NT2/D1 (cell line): ENCODE results near the gene BID.

Experiments used
- DNase-seq: peaks from one replicate; pipeline ENCODE4 v3.0.0-alpha.2; 2011; ENCODE audit warnings: low read depth, low spot score
- H3K27me3 ChIP-seq: 2 replicates; pipeline ENCODE4 v1.6.0; 2011; ENCODE audit warnings: mild to moderate bottlenecking; ENCODE audit not compliant: insufficient read length, insufficient read depth
- H3K36me3 ChIP-seq: 2 replicates; pipeline ENCODE4 v1.6.1; 2011; ENCODE audit warnings: mild to moderate bottlenecking, low read length, mixed read lengths; ENCODE audit not compliant: insufficient read depth, insufficient read length
- H3K4me1 ChIP-seq: 2 replicates; pipeline ENCODE4 v1.5.1; 2011; ENCODE audit not compliant: insufficient read depth, insufficient read length
- H3K4me3 ChIP-seq: 2 replicates; pipeline ENCODE4 v1.5.1; 2011; ENCODE audit warnings: low read depth; ENCODE audit not compliant: insufficient read length
- H3K9ac ChIP-seq: 2 replicates; pipeline ENCODE4 v1.6.0; 2011; ENCODE audit warnings: low read depth; ENCODE audit not compliant: insufficient read length
- H3K9me3 ChIP-seq: 2 replicates; pipeline ENCODE4 v1.5.1; 2011; ENCODE audit warnings: mild to moderate bottlenecking, low read length; ENCODE audit not compliant: insufficient read depth
- SUZ12 ChIP-seq: IDR thresholded peaks from 2 replicates; pipeline ENCODE4 v1.6.1; 2011; ENCODE audit not compliant: insufficient read length, insufficient read depth; ENCODE audit errors: extremely low read depth
- YY1 ChIP-seq: IDR thresholded peaks from 2 replicates; pipeline ENCODE4 v1.6.1; 2011; ENCODE audit not compliant: insufficient read length, insufficient read depth
- ZNF274 ChIP-seq: IDR thresholded peaks from 2 replicates; pipeline ENCODE4 v1.6.1; 2011; ENCODE audit warnings: mild to moderate bottlenecking, low read depth, low read length

The BID gene

GRCh38 chr22:17726006-17726927 is 48.0 kb downstream of the BID start:
- Histone ChIP-seq H3K9me3 (no peaks in the 10 kb centered on the region), H3K27me3 (no peaks in the 10 kb centered on the region), H3K4me1 (no peaks in the 10 kb centered on the region), H3K36me3 (peaks cover 45% of the 10 kb centered on the region), H3K4me3 (no peak overlapping the region), H3K9ac (no peak overlapping the region)
- no peak for TF ChIP-seq SUZ12
- no peak for TF ChIP-seq ZNF274
- no peak for TF ChIP-seq YY1
- no peak for DNase-seq

DNA sequence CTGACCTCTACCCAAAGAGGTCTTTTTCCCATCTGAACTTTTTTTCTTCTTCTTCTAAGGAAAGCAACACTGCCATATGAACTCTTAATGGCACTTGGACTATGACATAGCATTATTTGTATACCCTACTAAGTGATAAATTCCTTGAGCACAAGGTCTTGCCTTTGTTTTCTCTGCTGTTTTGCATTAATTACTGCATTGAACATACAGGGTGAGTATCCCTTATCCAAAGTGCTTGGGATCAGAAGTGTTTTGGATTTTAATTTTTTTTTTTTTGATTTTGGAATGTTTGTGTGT is 48.8 kb downstream of the BID start:
- Histone ChIP-seq H3K9ac (no peak overlapping the region), H3K27me3 (no peaks in the 10 kb centered on the region), H3K4me3 (no peak overlapping the region), H3K36me3 (peaks cover 40% of the 10 kb centered on the region), H3K4me1 (no peaks in the 10 kb centered on the region), H3K9me3 (no peaks in the 10 kb centered on the region)
- DNase-seq, result no peak
- TF ChIP-seq YY1 (no peak), SUZ12 (no peak), ZNF274 (no peak)

GRCh38 chr22:17724678-17725499 is 49.4 kb downstream of the BID start:
- TF ChIP-seq SUZ12 (no peak), YY1 (no peak), ZNF274 (no peak)
- Histone ChIP-seq H3K9me3 (no peaks in the 10 kb centered on the region), H3K4me3 (no peak overlapping the region), H3K9ac (no peak overlapping the region), H3K36me3 (peaks cover 35% of the 10 kb centered on the region), H3K27me3 (no peaks in the 10 kb centered on the region), H3K4me1 (no peaks in the 10 kb centered on the region)
- no peak for DNase-seq

DNA sequence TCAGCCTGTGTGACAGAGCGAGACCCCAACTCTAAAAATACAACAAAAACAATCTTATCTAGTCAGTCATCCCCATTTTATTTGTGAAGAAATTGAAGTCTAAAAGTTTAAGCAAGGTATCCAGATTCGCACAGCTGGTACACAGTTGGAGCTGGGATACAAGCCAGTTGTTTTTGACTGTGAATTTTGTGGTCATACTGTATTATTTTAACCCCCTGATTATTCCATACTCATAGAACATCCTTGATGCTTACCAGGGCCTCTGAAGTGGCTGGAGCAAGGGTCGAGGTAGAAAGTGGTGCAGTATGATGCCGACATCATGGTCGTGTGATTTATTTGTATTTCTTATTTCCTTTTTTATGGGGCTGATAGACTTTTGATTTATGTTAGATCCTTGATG is 50.0 kb downstream of the BID start:
- no peaks in the 10 kb centered on the region for H3K9me3 ChIP-seq
- no peak overlapping the region for H3K9ac ChIP-seq
- peaks cover 29% of the 10 kb centered on the region for H3K36me3 ChIP-seq
- no peak for DNase-seq
- no peak overlapping the region for H3K4me3 ChIP-seq
- no peaks in the 10 kb centered on the region for H3K4me1 ChIP-seq
- no peak for TF ChIP-seq SUZ12
- no peak for TF ChIP-seq ZNF274
- TF ChIP-seq YY1, result no peak
- no peaks in the 10 kb centered on the region for H3K27me3 ChIP-seq

DNA sequence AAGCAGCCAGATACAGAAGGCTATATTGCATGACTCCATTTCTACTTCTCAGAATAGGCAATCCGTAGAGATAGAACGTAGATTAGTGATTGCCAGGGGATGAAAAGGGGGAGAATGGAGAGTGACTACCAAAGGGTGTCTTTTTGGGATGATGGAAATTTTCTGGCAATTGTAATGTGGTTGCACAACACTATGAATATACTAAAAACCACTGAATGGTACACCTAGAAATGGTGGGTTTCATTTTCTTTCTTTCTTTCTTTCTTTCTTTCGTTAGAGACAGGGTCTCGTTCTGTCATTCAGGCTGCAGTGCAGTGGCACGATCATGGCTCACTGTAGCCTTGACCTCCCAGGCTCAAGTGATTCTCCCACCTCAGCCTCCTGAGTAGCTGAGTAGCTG is 54.4 kb downstream of the BID start:
- H3K9ac ChIP-seq, result no peak overlapping the region
- TF ChIP-seq YY1, result no peak
- no peak for TF ChIP-seq SUZ12
- no peak for TF ChIP-seq ZNF274
- DNase-seq, result no peak
- no peaks in the 10 kb centered on the region for H3K9me3 ChIP-seq
- H3K4me3 ChIP-seq, result no peak overlapping the region
- H3K27me3 ChIP-seq, result no peaks in the 10 kb centered on the region
- peaks cover 4% of the 10 kb centered on the region for H3K36me3 ChIP-seq
- no peaks in the 10 kb centered on the region for H3K4me1 ChIP-seq

- no peak for DNase-seq
- Histone ChIP-seq H3K4me1 (no peaks in the 10 kb centered on the region), H3K9me3 (no peaks in the 10 kb centered on the region), H3K9ac (no peak overlapping the region), H3K4me3 (no peak overlapping the region), H3K36me3 (peaks cover 4% of the 10 kb centered on the region), H3K27me3 (no peaks in the 10 kb centered on the region)
- no peak for TF ChIP-seq ZNF274
- no peak for TF ChIP-seq SUZ12
- no peak for TF ChIP-seq YY1
Observed at GRCh38 chr22:17717708-17718107, 56.6 kb downstream of the BID start.

GRCh38 chr22:17716529-17716928 is 57.7 kb downstream of the BID start:
- H3K4me1 ChIP-seq, result no peaks in the 10 kb centered on the region
- no peak overlapping the region for H3K4me3 ChIP-seq
- H3K9ac ChIP-seq, result no peak overlapping the region
- TF ChIP-seq YY1 (no peak), SUZ12 (no peak), ZNF274 (no peak)
- no peak for DNase-seq
- H3K27me3 ChIP-seq, result no peaks in the 10 kb centered on the region
- no peaks in the 10 kb centered on the region for H3K9me3 ChIP-seq
- no peaks in the 10 kb centered on the region for H3K36me3 ChIP-seq
